ENCODE data around the gene MRPL28.
"Not testable (repeated sequence)": the region's sequence is repeated elsewhere in the genome, so short reads cannot be mapped to it uniquely, and the experiment has no call there.

The MRPL28 gene

GRCh38 chr16:349211-349610 is 21.1 kb downstream of the MRPL28 start:
- no peak overlapping the region for H3K4me3 ChIP-seq (ENCODE audit: low read length)
- DNase-seq (ENCODE audit: low read depth, low spot score), result no peak

- H3K4me3 ChIP-seq (ENCODE audit: low read length); DNase-seq (ENCODE audit: low read depth, low spot score): not testable (repeated sequence)
Measured at GRCh38 chr16:348495-348894, 21.8 kb downstream of the MRPL28 start.

GRCh38 chr16:347203-347602 is 23.1 kb downstream of the MRPL28 start:
- DNase-seq (ENCODE audit: low read depth, low spot score), result no peak
- no peak overlapping the region for H3K4me3 ChIP-seq (ENCODE audit: low read length)

- no peak overlapping the region for H3K4me3 ChIP-seq (ENCODE audit: low read length)
Measured at GRCh38 chr16:346587-346986, 23.8 kb downstream of the MRPL28 start.

GRCh38 chr16:345772-346171 is 24.6 kb downstream of the MRPL28 start:
- H3K4me3 ChIP-seq (ENCODE audit: low read length), result no peak overlapping the region
- no peak for DNase-seq (ENCODE audit: low read depth, low spot score)

More at GRCh38 chr16:346587-346986, 23.8 kb downstream of the MRPL28 start:
- no peak for DNase-seq (ENCODE audit: low read depth, low spot score)

GRCh38 chr16:342455-343213 is 27.7 kb downstream of the MRPL28 start:
- no peak for DNase-seq (ENCODE audit: low read depth, low spot score)
- no peak overlapping the region for H3K4me3 ChIP-seq (ENCODE audit: low read length)

- H3K4me3 ChIP-seq (ENCODE audit: low read length); DNase-seq (ENCODE audit: low read depth, low spot score): not testable (repeated sequence)
Measured at GRCh38 chr16:341974-342336, 28.4 kb downstream of the MRPL28 start.

- not testable (repeated sequence) for DNase-seq (ENCODE audit: low read depth, low spot score); H3K4me3 ChIP-seq (ENCODE audit: low read length)
Measured at GRCh38 chr16:341095-341973, 29.0 kb downstream of the MRPL28 start.

GRCh38 chr16:340370-341091 is 29.8 kb downstream of the MRPL28 start:
- no peak for DNase-seq (ENCODE audit: low read depth, low spot score)
- H3K4me3 ChIP-seq (ENCODE audit: low read length), result no peak overlapping the region

- DNase-seq (ENCODE audit: low read depth, low spot score), result no peak
- H3K4me3 ChIP-seq (ENCODE audit: low read length), result no peak overlapping the region
Measured at GRCh38 chr16:339680-340079, 30.7 kb downstream of the MRPL28 start.

- no peak for DNase-seq (ENCODE audit: low read depth, low spot score)
- no peak overlapping the region for H3K4me3 ChIP-seq (ENCODE audit: low read length)
Measured at GRCh38 chr16:337975-338575, 32.3 kb downstream of the MRPL28 start.

GRCh38 chr16:337437-337836 is 32.9 kb downstream of the MRPL28 start:
- H3K4me3 ChIP-seq (ENCODE audit: low read length), result no peak overlapping the region
- no peak for DNase-seq (ENCODE audit: low read depth, low spot score)

GRCh38 chr16:336269-336668 is 34.1 kb downstream of the MRPL28 start:
- DNase-seq (ENCODE audit: low read depth, low spot score), result no peak

GRCh38 chr16:334861-335632 is 35.3 kb downstream of the MRPL28 start:
- DNase-seq (ENCODE audit: low read depth, low spot score); H3K4me3 ChIP-seq (ENCODE audit: low read length): not testable (repeated sequence)

More at GRCh38 chr16:336269-336668, 34.1 kb downstream of the MRPL28 start:
- H3K4me3 ChIP-seq (ENCODE audit: low read length), result no peak overlapping the region

GRCh38 chr16:334164-334832 is 36.0 kb downstream of the MRPL28 start:
- not testable (repeated sequence) for H3K4me3 ChIP-seq (ENCODE audit: low read length); DNase-seq (ENCODE audit: low read depth, low spot score)

- no peak for DNase-seq (ENCODE audit: low read depth, low spot score)
- no peak overlapping the region for H3K4me3 ChIP-seq (ENCODE audit: low read length)
Measured at GRCh38 chr16:333406-334094, 36.8 kb downstream of the MRPL28 start.

GRCh38 chr16:331181-331814 is 39.0 kb downstream of the MRPL28 start:
- not testable (repeated sequence) for H3K4me3 ChIP-seq (ENCODE audit: low read length); DNase-seq (ENCODE audit: low read depth, low spot score)

All from Jurkat, Clone E6-1 (cell line).